ENCODE data around the gene SCFD1.

DNA sequence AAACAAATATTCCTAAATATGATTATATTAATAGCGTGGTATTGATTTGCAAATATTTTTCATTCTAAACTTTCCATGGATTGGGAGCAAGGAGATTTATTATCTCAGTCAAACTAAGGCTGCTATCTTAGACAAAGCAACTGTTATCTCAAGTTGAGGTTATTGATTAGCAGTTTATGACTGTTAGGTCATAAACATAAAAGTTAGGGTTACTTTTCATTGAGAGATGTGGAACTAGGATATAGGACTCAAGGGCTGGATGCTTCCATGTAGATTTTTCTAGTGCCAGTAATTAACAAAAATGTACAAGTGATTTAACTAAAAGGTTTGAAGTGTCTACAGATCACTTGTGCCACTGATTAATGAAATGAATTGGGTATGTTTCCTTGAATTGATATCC lies 19.1 kb downstream of the SCFD1 start:
- TF ChIP-seq CTCF (IDR thresholded peaks at IDR 0.05) (no peak), POLR2A (IDR thresholded peaks at IDR 0.05) (no peak)

Data from right lobe of liver (tissue), 4 donors.